Measurements from ENCODE around the gene EDAR. TPM values are rescaled to one million over a fixed set of nuclear protein-coding genes. Genes with fewer than 3 reads are reported as not detected.

The EDAR gene
- total RNA-seq, 2 donors from 2014 or later, result not detected

- Mint-ChIP-seq H3K4me1 (peaks cover 12% of the 10 kb centered on the region), H3K27me3 (ENCODE audit: insufficient read depth) (no peaks in the 10 kb centered on the region), H3K9me3 (no peaks in the 10 kb centered on the region), H3K27ac (no peak overlapping the region), H3K4me3 (no peak overlapping the region), H3K36me3 (ENCODE audit: low read depth) (no peaks in the 10 kb centered on the region)
- DNase-seq, result peak; percentile 30
- no peaks in the 10 kb centered on the region for H3K36me3 ChIP-seq (ENCODE audit: control insufficient read depth, insufficient read depth, low read length)
- no peaks in the 10 kb centered on the region for H3K4me1 ChIP-seq (ENCODE audit: control insufficient read depth, insufficient read depth, low read length)
- H3K4me3 ChIP-seq (ENCODE audit: low read length), result no peak overlapping the region
- H3K27ac ChIP-seq (ENCODE audit: low read depth, low read length), result no peak overlapping the region
- H3K9me3 ChIP-seq (ENCODE audit: control insufficient read depth, low read length), result no peaks in the 10 kb centered on the region
- TF ChIP-seq, protein P1, sequence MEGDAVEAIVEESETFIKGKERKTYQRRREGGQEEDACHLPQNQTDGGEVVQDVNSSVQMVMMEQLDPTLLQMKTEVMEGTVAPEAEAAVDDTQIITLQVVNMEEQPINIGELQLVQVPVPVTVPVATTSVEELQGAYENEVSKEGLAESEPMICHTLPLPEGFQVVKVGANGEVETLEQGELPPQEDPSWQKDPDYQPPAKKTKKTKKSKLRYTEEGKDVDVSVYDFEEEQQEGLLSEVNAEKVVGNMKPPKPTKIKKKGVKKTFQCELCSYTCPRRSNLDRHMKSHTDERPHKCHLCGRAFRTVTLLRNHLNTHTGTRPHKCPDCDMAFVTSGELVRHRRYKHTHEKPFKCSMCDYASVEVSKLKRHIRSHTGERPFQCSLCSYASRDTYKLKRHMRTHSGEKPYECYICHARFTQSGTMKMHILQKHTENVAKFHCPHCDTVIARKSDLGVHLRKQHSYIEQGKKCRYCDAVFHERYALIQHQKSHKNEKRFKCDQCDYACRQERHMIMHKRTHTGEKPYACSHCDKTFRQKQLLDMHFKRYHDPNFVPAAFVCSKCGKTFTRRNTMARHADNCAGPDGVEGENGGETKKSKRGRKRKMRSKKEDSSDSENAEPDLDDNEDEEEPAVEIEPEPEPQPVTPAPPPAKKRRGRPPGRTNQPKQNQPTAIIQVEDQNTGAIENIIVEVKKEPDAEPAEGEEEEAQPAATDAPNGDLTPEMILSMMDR (conservative IDR thresholded peaks at IDR 0.05), result no peak
- no peak overlapping the region for H3K9ac ChIP-seq (ENCODE audit: extremely low read depth, low read length, poor library complexity, severe bottlenecking)
- WGBS, 2 experiments (ENCODE audit: insufficient coverage in 1 of 2, insufficient read length in 1 of 2), result 87 to 89% methylated on average over 13 to 20 of the region's 20 CpGs
- no peaks in the 10 kb centered on the region for H3K27me3 ChIP-seq (ENCODE audit: control insufficient read depth, insufficient read depth, low read length, poor library complexity, severe bottlenecking)
These were observed 78.3 kb downstream of the EDAR start for GRCh38 chr2:108910541-108911396.

- WGBS, 2 experiments (ENCODE audit: insufficient coverage in 1 of 2, insufficient read length in 1 of 2), result 91 to 92% methylated on average over 12 of the region's 12 CpGs
- no peaks in the 10 kb centered on the region for H3K36me3 Mint-ChIP-seq (ENCODE audit: low read depth)
- no peaks in the 10 kb centered on the region for H3K9me3 Mint-ChIP-seq
- no peaks in the 10 kb centered on the region for H3K27me3 Mint-ChIP-seq (ENCODE audit: insufficient read depth)
- peaks cover 12% of the 10 kb centered on the region for H3K4me1 Mint-ChIP-seq
- Histone ChIP-seq H3K36me3 (ENCODE audit: control insufficient read depth, insufficient read depth, low read length) (no peaks in the 10 kb centered on the region), H3K9me3 (ENCODE audit: control insufficient read depth, low read length) (no peaks in the 10 kb centered on the region), H3K9ac (ENCODE audit: extremely low read depth, low read length, poor library complexity, severe bottlenecking) (no peak overlapping the region), H3K27ac (ENCODE audit: low read depth, low read length) (no peak overlapping the region), H3K4me1 (ENCODE audit: control insufficient read depth, insufficient read depth, low read length) (no peaks in the 10 kb centered on the region), H3K4me3 (ENCODE audit: low read length) (no peak overlapping the region), H3K27me3 (ENCODE audit: control insufficient read depth, insufficient read depth, low read length, poor library complexity, severe bottlenecking) (no peaks in the 10 kb centered on the region)
- peak; percentile 38 for DNase-seq
- H3K4me3 Mint-ChIP-seq, result no peak overlapping the region
- TF ChIP-seq, protein P1 (conservative IDR thresholded peaks at IDR 0.05), result no peak
- no peak overlapping the region for H3K27ac Mint-ChIP-seq
These were observed 79.0 kb downstream of the EDAR start for GRCh38 chr2:108910011-108910431.

GRCh38 chr2:108909275-108909823, 79.7 kb downstream of the EDAR start:
- Histone ChIP-seq H3K36me3 (ENCODE audit: control insufficient read depth, insufficient read depth, low read length) (no peaks in the 10 kb centered on the region), H3K4me1 (ENCODE audit: control insufficient read depth, insufficient read depth, low read length) (no peaks in the 10 kb centered on the region), H3K27ac (ENCODE audit: low read depth, low read length) (no peak overlapping the region), H3K27me3 (ENCODE audit: control insufficient read depth, insufficient read depth, low read length, poor library complexity, severe bottlenecking) (no peaks in the 10 kb centered on the region), H3K9me3 (ENCODE audit: control insufficient read depth, low read length) (no peaks in the 10 kb centered on the region), H3K4me3 (ENCODE audit: low read length) (no peak overlapping the region), H3K9ac (ENCODE audit: extremely low read depth, low read length, poor library complexity, severe bottlenecking) (no peak overlapping the region)
- TF ChIP-seq, protein P1 (conservative IDR thresholded peaks at IDR 0.05), result no peak
- WGBS, 2 experiments (ENCODE audit: insufficient coverage in 1 of 2, insufficient read length in 1 of 2), result 79 to 86% methylated on average over 4 to 9 of the region's 9 CpGs
- Mint-ChIP-seq H3K36me3 (ENCODE audit: low read depth) (no peaks in the 10 kb centered on the region), H3K4me3 (no peak overlapping the region), H3K4me1 (peaks cover 12% of the 10 kb centered on the region), H3K9me3 (no peaks in the 10 kb centered on the region), H3K27ac (no peak overlapping the region), H3K27me3 (ENCODE audit: insufficient read depth) (no peaks in the 10 kb centered on the region)
- DNase-seq, result peak; percentile 40
